Measurements from ENCODE around the gene MZT2A.
A peak's percentile ranks its signal among the peaks of the same experiment; 100 is the strongest.
"Not testable (repeated sequence)": the region's sequence is repeated elsewhere in the genome, so short reads cannot be mapped to it uniquely, and the experiment has no call there.

The MZT2A gene, protein sequence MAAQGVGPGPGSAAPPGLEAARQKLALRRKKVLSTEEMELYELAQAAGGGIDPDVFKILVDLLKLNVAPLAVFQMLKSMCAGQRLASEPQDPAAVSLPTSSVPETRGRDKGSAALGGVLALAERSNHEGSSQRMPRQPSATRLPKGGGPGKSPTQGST

DNA sequence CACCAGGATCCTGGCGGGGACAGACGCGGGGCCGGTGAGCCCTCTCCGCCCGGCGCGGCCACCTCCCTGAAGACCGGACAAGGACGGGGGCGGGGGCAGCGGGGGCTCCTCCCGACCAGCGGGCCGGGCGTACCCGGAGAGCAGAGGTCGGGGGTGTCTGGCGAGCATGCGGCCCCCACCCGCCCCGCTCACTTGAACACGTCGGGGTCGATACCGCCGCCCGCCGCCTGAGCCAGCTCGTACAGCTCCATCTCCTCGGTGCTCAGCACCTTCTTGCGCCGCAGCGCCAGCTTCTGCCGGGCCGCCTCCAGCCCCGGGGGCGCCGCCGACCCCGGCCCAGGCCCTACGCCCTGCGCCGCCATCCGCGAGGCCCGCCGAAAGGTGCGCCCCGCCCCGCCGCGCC lies at the start of gene MZT2A:
MZT2A (minus strand) TSS at position 383 of the 403 bp plus-strand sequence; CDS start at position 362, 21 bp downstream.
- TF ChIP-seq TAF1 (IDR thresholded peaks at IDR 0.05; ENCODE audit: low read depth), result 0 out of 2 replicates have a peak, but pooled peaks have one; percentile 7

DNA sequence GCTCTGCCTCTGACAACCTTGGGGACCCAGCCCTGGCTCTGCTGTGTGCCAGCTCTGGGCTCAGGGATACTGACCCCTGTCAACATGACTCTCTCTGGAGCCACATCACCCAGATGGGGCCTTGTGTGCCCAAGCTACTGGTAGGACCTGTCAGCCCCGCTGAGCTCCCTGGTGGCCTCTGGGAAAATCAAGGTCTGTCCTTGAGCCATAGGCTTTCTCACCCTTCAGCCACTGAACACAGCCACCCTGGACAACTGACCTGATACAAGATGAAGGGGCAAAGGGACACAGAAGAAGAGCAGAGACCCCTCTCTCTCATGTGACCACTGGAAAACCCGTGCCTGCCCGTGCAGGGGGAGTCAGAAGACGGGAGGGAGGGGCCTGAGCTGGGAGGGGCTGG lies 43.3 kb upstream of the MZT2A start:
- no peak for TF ChIP-seq CEBPB (IDR thresholded peaks at IDR 0.05)
- no peak for TF ChIP-seq EP300 (IDR thresholded peaks at IDR 0.05; ENCODE audit: borderline replicate concordance)
- TF ChIP-seq TCF12 (IDR thresholded peaks at IDR 0.05; ENCODE audit: low read depth), result no peak
- TF ChIP-seq TAF1 (IDR thresholded peaks at IDR 0.05; ENCODE audit: low read depth), result no peak
- TF ChIP-seq EGR1 (IDR thresholded peaks at IDR 0.05), result no peak
- TF ChIP-seq, protein P1, sequence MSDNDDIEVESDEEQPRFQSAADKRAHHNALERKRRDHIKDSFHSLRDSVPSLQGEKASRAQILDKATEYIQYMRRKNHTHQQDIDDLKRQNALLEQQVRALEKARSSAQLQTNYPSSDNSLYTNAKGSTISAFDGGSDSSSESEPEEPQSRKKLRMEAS (IDR thresholded peaks at IDR 0.05), result no peak
- TF ChIP-seq, protein P2, sequence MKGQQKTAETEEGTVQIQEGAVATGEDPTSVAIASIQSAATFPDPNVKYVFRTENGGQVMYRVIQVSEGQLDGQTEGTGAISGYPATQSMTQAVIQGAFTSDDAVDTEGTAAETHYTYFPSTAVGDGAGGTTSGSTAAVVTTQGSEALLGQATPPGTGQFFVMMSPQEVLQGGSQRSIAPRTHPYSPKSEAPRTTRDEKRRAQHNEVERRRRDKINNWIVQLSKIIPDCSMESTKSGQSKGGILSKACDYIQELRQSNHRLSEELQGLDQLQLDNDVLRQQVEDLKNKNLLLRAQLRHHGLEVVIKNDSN (IDR thresholded peaks at IDR 0.05), result no peak
- no peak for TF ChIP-seq FOXM1 (IDR thresholded peaks at IDR 0.05; ENCODE audit: borderline replicate concordance, low read depth)
- TF ChIP-seq CREB1 (IDR thresholded peaks at IDR 0.05; ENCODE audit: low read depth), result no peak

DNA sequence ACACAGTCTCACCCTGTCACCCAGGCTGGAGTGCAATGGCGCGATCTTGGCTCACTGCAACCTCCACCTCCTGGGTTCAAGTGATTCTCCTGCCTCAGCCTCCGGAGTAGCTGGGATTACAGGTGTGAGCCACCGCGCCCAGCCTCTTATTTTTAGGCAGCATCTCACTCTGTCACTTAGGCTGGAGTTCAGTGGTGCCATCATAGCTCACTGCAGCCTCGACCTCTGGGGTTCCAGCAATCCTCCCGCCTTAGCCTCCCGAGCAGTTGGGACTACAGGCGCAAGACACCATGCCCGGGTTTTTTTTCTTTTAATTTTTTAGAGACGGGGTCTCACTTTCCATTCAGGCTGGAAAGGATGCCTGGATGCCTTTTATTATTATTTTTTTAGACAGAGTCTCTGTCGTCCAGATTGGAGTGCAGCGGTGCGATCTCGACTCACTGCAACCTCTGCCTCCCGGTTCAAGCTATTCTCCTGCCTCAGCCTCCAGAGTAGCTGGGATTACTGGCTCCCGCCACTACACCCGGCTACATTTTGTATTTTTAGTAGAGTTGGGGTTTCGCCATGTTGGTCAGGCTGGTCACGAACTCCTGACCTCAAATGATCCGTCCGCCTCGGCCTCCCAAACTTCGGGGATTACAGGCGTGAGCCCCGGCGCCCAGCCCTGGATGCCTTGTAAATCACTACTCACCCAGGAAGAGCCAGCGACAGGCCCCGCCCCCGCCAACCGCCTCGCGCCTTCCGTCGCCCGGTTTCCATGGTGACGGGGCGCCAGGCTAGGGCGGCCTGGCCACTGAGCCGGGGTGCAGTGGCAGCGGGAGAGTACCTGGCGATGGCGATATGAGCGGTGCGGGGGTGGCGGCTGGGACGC lies 35.2 kb upstream of the MZT2A start, which contains the start of gene CCDC74A:
CCDC74A (plus strand) TSS at position 758 of the 871 bp plus-strand sequence; CDS start at position 841, 83 bp downstream.
- not testable (repeated sequence) for TF ChIP-seq TEAD4 (IDR thresholded peaks at IDR 0.05); NFIC (IDR thresholded peaks at IDR 0.05); TCF12 (IDR thresholded peaks at IDR 0.05; ENCODE audit: low read depth)

DNA sequence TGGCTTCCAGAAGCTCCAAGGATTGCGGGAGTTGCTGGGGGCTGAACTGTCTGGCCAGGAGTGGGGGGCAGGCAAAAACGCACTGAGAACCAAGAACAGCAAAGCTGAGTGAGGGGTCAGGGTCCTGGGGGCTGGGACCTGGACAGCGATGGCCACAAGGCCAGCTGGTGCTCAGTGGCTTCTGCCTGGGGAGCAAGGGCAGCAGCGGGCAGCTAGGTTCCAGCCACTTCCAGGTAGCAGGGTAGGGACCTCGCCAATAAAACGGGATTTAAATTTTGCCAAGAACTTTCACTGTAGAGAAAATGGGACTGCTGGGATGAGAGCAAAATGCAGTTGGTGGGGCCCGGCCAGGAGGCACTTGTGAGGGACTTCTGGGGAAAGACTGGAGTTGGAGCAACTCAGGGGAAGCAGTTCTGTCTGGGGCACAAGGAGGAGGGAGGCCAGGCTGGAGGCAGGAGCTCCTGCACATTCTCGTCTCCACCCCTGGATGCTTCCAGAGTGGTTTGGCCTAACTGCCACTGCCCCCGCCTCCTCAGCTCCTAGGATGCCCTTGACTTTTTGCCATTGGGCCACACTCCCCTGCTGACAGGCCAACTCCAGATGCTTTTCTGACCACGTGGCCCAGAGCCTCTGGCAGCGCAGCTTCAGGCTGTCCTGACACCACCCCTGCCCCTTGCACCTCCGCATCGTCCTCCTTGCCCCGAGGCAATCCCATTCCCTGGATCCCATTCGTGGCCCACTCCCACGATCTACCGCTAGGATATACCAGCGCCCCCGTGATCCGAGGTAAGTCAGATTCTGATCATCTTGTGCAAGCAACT lies 30.0 kb upstream of the MZT2A start:
- TF ChIP-seq RAD21 (IDR thresholded peaks at IDR 0.05; ENCODE audit: low read depth) (no peak), TAF1 (IDR thresholded peaks at IDR 0.05; ENCODE audit: low read depth) (no peak), CREB1 (IDR thresholded peaks at IDR 0.05; ENCODE audit: low read depth) (no peak), CEBPB (IDR thresholded peaks at IDR 0.05) (no peak), FOXM1 (IDR thresholded peaks at IDR 0.05; ENCODE audit: borderline replicate concordance, low read depth) (no peak), EP300 (IDR thresholded peaks at IDR 0.05; ENCODE audit: borderline replicate concordance) (no peak), YY1 (IDR thresholded peaks at IDR 0.05; ENCODE audit: low read depth) (no peak), TEAD4 (IDR thresholded peaks at IDR 0.05) (no peak), ZBTB7A (IDR thresholded peaks at IDR 0.05; ENCODE audit: low read depth) (no peak), NFIC (IDR thresholded peaks at IDR 0.05) (no peak), EGR1 (IDR thresholded peaks at IDR 0.05) (no peak), TCF12 (IDR thresholded peaks at IDR 0.05; ENCODE audit: low read depth) (no peak)
- TF ChIP-seq, protein P1 (IDR thresholded peaks at IDR 0.05), result no peak
- TF ChIP-seq, protein P3, sequence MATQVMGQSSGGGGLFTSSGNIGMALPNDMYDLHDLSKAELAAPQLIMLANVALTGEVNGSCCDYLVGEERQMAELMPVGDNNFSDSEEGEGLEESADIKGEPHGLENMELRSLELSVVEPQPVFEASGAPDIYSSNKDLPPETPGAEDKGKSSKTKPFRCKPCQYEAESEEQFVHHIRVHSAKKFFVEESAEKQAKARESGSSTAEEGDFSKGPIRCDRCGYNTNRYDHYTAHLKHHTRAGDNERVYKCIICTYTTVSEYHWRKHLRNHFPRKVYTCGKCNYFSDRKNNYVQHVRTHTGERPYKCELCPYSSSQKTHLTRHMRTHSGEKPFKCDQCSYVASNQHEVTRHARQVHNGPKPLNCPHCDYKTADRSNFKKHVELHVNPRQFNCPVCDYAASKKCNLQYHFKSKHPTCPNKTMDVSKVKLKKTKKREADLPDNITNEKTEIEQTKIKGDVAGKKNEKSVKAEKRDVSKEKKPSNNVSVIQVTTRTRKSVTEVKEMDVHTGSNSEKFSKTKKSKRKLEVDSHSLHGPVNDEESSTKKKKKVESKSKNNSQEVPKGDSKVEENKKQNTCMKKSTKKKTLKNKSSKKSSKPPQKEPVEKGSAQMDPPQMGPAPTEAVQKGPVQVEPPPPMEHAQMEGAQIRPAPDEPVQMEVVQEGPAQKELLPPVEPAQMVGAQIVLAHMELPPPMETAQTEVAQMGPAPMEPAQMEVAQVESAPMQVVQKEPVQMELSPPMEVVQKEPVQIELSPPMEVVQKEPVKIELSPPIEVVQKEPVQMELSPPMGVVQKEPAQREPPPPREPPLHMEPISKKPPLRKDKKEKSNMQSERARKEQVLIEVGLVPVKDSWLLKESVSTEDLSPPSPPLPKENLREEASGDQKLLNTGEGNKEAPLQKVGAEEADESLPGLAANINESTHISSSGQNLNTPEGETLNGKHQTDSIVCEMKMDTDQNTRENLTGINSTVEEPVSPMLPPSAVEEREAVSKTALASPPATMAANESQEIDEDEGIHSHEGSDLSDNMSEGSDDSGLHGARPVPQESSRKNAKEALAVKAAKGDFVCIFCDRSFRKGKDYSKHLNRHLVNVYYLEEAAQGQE (IDR thresholded peaks at IDR 0.05; ENCODE audit: low read depth), result no peak
- TF ChIP-seq, protein P2 (IDR thresholded peaks at IDR 0.05), result no peak

DNA sequence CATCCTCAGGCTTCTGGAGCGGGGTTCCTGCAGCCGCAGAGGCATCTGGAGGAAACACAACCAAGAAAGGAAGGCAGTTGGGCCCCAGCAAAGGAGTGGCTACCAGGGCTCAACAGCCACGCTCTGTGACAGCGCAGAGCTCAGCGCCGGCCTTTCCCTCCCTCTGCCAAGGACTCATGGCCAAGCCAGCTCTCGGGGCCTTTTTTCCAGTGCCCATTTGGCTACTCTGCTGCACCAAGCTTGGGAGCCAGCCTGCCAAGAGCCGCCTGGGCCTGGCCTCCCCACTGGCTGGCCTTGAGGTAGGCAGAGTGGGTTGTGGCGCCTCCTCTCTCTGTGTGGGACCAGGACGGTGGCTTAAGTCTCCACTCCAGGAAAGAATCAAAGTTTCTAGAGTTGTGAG lies 28.3 kb upstream of the MZT2A start:
- TF ChIP-seq NFIC (IDR thresholded peaks at IDR 0.05) (no peak), TAF1 (IDR thresholded peaks at IDR 0.05; ENCODE audit: low read depth) (no peak), CREB1 (IDR thresholded peaks at IDR 0.05; ENCODE audit: low read depth) (no peak), ZBTB7A (IDR thresholded peaks at IDR 0.05; ENCODE audit: low read depth) (no peak), RAD21 (IDR thresholded peaks at IDR 0.05; ENCODE audit: low read depth) (no peak), CEBPB (IDR thresholded peaks at IDR 0.05) (no peak), EGR1 (IDR thresholded peaks at IDR 0.05) (no peak), FOXM1 (IDR thresholded peaks at IDR 0.05; ENCODE audit: borderline replicate concordance, low read depth) (no peak), TCF12 (IDR thresholded peaks at IDR 0.05; ENCODE audit: low read depth) (no peak), TEAD4 (IDR thresholded peaks at IDR 0.05) (no peak)
- TF ChIP-seq, protein P1 (IDR thresholded peaks at IDR 0.05), result no peak
- TF ChIP-seq, protein P2 (IDR thresholded peaks at IDR 0.05), result no peak
- TF ChIP-seq, protein P3 (IDR thresholded peaks at IDR 0.05; ENCODE audit: low read depth), result no peak

Measured in Ishikawa (cell line).